CD4-positive, alpha-beta T cell treated with Interleukin-6 for 4 hours (primary cell): ENCODE measurements around the gene CARD16.
"Not testable (repeated sequence)": the region's sequence is repeated elsewhere in the genome, so short reads cannot be mapped to it uniquely, and the experiment has no call there.

Experiments used
- DNase-seq: peaks from one replicate; pipeline ENCODE4 v3.0.0-alpha.2; 2020; ENCODE audit warnings: mixed read lengths

Gene CARD16

GRCh38 chr11:105046898-105047579 lies 1.9 kb upstream of the CARD16 start:
- no peak for DNase-seq

DNA sequence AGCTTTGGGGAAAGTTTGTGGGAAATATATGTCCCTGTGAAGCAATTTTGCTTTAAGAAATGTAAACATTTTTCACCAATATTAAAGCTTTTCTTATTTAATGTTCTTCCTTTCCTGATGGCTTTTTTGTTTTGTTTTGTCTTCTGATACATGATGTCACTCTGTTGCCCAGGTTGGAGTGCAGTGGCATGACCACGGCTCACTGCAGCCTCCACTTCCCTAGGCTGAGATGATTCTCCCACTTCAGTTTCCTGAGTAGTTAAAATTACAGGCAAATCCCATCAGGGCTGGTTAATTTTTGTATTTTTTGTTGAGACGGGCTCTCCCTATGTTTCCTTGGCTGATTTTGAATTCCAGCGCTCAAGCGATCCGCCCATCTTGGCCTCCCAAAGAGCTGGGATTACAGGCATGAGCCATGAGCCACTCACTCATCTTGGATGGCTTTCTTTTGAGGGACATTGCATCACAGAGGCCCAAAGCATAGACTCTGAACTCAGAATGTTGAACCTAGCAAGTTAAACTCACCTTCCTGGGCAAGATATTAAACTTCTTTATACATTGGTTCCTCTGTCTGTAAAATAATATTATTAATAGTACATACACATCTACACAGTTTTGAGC lies 651 bp upstream of the CARD16 start:
- DNase-seq: no peak

DNA sequence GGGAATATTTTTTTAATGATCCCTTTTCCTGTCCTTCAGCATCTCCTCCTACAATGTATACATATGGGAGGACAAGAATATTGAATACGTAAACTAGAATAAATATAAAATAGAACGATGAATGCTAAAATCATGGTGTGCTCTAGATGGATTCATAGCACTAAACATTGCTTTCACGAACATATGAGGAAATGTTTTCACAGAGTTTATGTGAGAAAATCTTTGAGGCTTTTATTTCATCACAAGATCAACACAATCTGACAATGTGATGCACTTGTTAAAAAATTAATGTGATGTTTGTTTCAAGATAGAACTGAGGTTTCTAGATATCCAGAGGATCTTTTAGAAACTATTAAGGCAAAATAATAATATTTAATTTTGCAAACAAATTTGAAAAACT lies 3.0 kb downstream of the CARD16 start:
- DNase-seq: no peak

- DNase-seq: no peak
Measured at GRCh38 chr11:105040703-105041102, 4.4 kb downstream of the CARD16 start.

- DNase-seq: peak; percentile 46
Measured at GRCh38 chr11:105034813-105035620, 10.1 kb downstream of the CARD16 start, which contains the start of gene CASP1. TSS of gene CASP1 (minus strand) at chr11:105035144. CDS start at chr11:105035113, 31 bp downstream.

- DNase-seq: not testable (repeated sequence)
Measured at GRCh38 chr11:105034388-105034787, 10.7 kb downstream of the CARD16 start.

DNA sequence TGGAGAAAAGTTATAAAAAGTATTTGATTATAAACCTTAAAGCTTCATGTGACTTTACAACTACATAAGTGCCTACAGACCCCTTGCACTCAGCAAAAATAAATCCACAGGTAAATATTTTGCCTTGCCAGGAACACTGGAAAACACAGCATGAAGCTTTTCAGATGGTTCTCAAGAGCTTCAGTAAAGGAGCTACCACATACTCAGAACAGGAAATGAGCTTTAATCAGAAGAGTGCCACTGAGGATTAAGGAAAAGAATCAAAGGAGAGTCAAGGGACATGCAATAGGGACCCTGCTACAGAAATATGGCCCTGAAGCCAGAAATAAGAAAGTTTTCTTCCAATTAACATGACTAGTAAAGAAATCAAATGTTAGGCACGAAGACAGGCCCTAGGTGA lies 11.4 kb downstream of the CARD16 start:
- no peak for DNase-seq

GRCh38 chr11:105033343-105033742 lies 11.8 kb downstream of the CARD16 start:
- no peak for DNase-seq

DNA sequence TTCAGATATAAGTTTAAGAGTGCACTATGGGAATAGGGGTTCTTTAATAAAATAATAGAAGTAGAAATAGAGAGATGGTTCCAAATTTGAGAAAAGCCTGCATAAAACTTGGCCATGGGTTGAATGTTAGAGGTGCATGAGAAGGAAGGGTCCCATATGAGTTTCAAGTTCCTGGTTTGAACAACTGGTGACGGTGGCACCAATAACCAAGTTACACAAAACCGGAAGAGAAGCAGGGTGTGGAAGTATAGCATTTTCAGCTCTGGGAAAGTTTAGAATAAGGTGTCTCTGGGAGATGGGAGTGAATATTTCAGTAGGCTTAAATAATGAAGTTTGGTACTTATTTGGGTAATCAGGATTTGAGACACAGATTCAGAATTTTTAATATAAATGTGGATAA lies 12.6 kb downstream of the CARD16 start:
- DNase-seq: no peak

DNA sequence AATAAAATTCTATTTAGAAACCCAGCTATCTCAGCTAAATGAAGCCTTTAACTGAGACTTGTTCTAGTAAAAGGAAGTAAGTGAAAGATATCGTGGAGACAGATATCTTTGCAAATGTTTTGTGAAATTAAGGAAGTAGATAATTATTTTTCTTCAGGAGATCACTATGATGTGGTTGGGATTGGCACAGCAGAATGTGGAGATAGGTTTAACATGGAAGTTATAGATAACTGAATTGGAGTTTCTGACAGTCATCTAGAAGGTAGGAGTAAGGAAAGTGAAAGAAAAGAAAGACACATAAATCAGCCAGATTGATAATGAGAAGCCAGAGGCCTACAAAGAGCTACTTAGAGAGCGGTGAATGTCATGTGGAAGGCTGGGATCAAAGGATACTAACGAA lies 17.5 kb downstream of the CARD16 start:
- DNase-seq: no peak

GRCh38 chr11:105024394-105024793 lies 20.7 kb downstream of the CARD16 start:
- no peak for DNase-seq

GRCh38 chr11:105023003-105023402 lies 22.1 kb downstream of the CARD16 start, which contains the start of gene CASP5:
TSS of gene CASP5 (minus strand) at chr11:105023168. CDS start at chr11:105023136, 32 bp downstream.
- DNase-seq: no peak

- DNase-seq: no peak
Measured at GRCh38 chr11:105022527-105022926, 22.6 kb downstream of the CARD16 start.

- no peak for DNase-seq
Measured at GRCh38 chr11:105007463-105007862, 37.7 kb downstream of the CARD16 start.

GRCh38 chr11:105005451-105005845 lies 39.7 kb downstream of the CARD16 start:
- DNase-seq: no peak

DNA sequence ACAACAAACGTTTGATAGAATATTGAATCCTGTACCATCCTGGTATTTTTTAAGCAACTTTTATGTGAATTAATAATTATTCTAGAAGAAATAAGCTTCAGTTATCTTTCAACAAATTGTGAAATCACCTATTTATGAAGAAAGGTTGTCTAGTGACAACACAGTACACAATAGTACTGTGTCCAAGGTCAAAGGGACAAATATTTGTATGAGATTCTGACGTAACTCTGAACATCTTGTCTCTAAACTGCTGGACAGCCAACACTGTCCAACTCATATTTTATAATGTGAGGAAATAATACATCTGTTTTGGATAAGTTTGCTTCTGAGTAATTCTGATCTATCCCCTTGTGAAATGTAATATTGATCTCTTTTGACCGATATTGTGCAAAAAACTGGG lies 41.1 kb downstream of the CARD16 start:
- DNase-seq: no peak

DNA sequence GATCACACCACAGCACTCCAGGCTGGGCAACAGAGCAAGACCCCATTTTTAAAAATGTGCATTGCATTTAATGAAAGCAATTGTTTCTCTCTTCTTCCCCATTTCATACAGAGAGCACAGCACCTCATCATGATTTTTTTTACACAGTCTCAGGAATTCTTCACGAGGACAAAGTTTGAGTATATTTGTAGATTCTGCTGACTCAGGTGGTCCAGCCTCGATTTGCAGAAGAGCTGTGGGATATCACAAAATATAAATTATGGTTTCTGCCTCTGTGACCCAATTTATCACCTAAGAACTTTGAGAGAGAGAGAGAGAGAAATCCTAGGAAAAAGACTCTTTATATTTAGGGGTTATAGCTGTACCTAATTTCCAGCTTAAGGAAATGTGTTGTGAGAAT lies 42.0 kb downstream of the CARD16 start:
- no peak for DNase-seq

- DNase-seq: peak; percentile 69
Measured at GRCh38 chr11:105000797-105001196, 44.3 kb downstream of the CARD16 start.

- DNase-seq: peak; percentile 3
Measured at GRCh38 chr11:105000167-105000566, 45.0 kb downstream of the CARD16 start.

- no peak for DNase-seq
Measured at GRCh38 chr11:104999721-105000120, 45.4 kb downstream of the CARD16 start.

- no peak for DNase-seq
Measured at GRCh38 chr11:104997288-104997687, 47.8 kb downstream of the CARD16 start.

DNA sequence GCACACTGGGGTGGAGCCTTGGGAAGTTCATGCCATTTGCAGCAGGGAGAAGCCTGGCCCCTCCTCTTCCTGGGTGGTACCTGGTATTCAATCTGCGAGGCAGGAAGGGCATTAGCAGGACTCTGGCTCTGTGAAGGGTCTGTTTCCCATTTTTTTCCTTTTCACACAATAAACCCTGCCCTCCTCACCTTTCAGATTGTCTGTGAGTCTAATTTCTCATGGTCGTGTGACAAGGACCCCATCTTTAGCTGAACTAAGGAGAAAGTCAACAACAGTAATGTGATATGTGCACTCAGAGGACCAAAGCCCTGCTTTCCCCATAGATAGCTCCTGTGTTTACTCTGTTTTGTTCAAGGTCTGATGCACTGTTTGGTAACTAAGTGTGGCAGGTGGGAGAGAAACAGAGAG lies 50.1 kb downstream of the CARD16 start:
- DNase-seq: no peak

- no peak for DNase-seq
Measured at GRCh38 chr11:104992781-104993180, 52.4 kb downstream of the CARD16 start.

DNA sequence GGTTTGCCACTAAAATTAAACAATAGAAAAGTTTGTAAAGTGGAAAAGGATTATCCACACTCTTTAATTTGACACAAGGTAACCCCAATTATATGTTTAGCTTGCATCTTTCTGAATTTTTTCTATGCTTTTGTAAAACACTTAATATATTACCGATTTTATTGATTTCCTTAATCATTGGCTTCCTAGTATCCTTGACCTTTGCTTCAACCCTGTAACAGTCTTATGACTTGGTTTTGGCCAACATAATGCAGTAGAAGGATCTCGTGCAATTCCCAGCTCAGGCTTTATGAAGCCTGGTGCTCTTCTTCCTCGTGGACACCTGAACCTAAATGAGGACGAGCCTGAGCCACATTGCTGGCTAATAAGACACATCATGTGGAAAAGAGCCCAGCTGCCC lies 53.1 kb downstream of the CARD16 start:
- no peak for DNase-seq
